Right cardiac atrium (tissue), 5 donors: ENCODE data around the gene CENPS. TPM values are rescaled to one million over a fixed set of nuclear protein-coding genes. Genes with fewer than 3 reads are reported as not detected.
A peak's percentile ranks its signal among the peaks of the same experiment; 100 is the strongest.
"Not testable (repeated sequence)": the region's sequence is repeated elsewhere in the genome, so short reads cannot be mapped to it uniquely, and the experiment has no call there.

Experiments used
- ATAC-seq, 2 donors: fragments of 200-7000 bp; cut with Tn5 transposase; one replicate each; pipeline versions ENCODE4 v1.8.0 to v1.9.1; 2020; ENCODE audit warnings: moderate library complexity in 2 of 2, mild to moderate bottlenecking in 1 of 2
- DNase-seq, 3 donors: peaks; one replicate each; pipeline ENCODE4 v3.0.0-alpha.2; 2020
- H3K27ac ChIP-seq: one replicate; pipeline ENCODE4 v1.5.1; 2013; ENCODE audit warnings: mild to moderate bottlenecking, low read length, control low read depth, moderate library complexity
- H3K27me3 ChIP-seq: one replicate; pipeline ENCODE4 v1.6.1; 2013; ENCODE audit not compliant: control insufficient read depth, insufficient read depth
- H3K4me1 ChIP-seq: one replicate; pipeline ENCODE4 v1.6.1; 2013; ENCODE audit warnings: low read length; ENCODE audit not compliant: control insufficient read depth, insufficient read depth
- H3K4me3 ChIP-seq: one replicate; pipeline ENCODE4 v1.5.1; 2013; ENCODE audit warnings: low read length, control low read depth
- H3K9me3 ChIP-seq: one replicate; pipeline ENCODE4 v1.6.1; 2013; ENCODE audit warnings: low read length; ENCODE audit not compliant: control insufficient read depth
- WGBS: extraction: QIAGEN DNeasy Blood & Tissue Kit; methylation state at CpG from one replicate; pipeline ENCODE4 v1.1.7; 2013; 5-methylcytosine and 5-hydroxymethylcytosine counted together
- intact Hi-C, 4 donors: fragments of 100-400 bp; cut with DNase I; formaldehyde crosslinking; loops; one replicate each; pipeline versions ENCODE4 v1.11.0 to v1.14.0; 2022 to 2023
- polyA plus RNA-seq: library from polyadenylated mRNA; stranded (reverse); fragments of 200-250 nt; gene quantifications from one replicate; pipeline ENCODE4 v1.2.3, GENCODE V29; 2013
- total RNA-seq, 4 donors: library from RNA; stranded (reverse); fragmentation: NEBNext Ultra II Directional; extraction: Animal tissue kit (Norgen Biotek cat#: 25700); gene quantifications; one replicate each; pipeline ENCODE4 v1.2.1, GENCODE V29; 2021
- donor health status: healthy with polysubstance abuse.
- donor health status: DM: no; HTN: yes; CAD: no.
- donor health status: DM: no; HTN: no; CAD: no.
- donor health status: DM: no; HTN: yes; CAD: no; lungs with severe emphysema.
- donor health status: DM: yes; HTN: yes; CAD: no.

CENPS gene
- total and polyA plus RNA-seq, 5 donors: 5.2 to 9.7 (median 8.2) TPM

DNA sequence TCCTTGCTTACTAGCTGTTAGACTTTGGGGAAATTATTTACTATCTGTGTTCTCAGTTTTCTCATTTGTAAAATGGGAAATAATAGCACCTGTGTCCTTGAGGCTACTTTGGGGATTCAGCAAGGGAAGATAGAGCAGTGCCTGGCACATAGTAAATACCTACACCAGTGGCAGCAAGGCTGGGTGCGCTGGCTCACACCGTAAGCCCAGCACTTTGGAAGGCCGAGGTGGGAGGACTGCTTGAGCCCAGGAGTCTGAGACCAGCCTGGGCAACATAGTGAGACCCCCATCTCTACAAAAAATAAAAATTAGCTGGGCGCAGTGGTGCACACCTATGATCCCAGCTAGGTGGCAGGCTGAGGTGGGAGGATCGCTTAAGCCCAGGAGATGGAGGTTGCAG, 8.6 kb upstream of the CENPS start:
- no peak overlapping the region for H3K4me3 ChIP-seq
- H3K4me1 ChIP-seq: no peaks in the 10 kb centered on the region
- no peak for DNase-seq
- H3K27me3 ChIP-seq: no peaks in the 10 kb centered on the region
- WGBS: 95% methylated on average over 5 of the region's 5 CpGs
- no peak overlapping the region for H3K27ac ChIP-seq
- intact Hi-C loops: loop anchor here in 1 of 4 donors (10.0 kb wide), 1 partner anchor 47 kb away; no protein-coding TSS in a partner anchor
- ATAC-seq: no peak
- no peaks in the 10 kb centered on the region for H3K9me3 ChIP-seq

DNA sequence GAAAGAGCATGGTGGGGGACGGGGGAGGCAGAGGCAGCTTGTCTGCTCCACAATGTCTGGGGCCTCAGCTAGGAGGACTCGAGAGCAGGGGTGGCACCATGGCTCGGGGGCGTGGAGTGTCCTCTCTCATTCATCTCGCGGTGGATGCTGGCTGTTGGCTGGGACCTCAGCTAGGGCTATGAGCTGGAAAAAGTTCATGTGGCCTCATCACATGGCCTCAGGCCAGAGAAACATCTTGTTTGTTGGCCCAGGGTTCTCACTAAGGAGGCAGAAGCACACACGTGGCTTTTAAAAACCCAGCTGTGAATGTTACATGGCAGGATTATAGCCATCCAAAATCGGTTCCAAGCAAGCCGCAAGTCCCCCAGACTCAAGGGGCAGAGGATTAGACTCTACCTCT, 6.2 kb upstream of the CENPS start:
- H3K4me3 ChIP-seq: no peak overlapping the region
- WGBS: 54% methylated on average over 9 of the region's 9 CpGs
- DNase-seq: peak in 2 of 3 donors; percentile 56 to 68
- intact Hi-C loops: loop anchor here in 1 of 4 donors (10.0 kb wide), 1 partner anchor 49 kb away; no protein-coding TSS in a partner anchor
- H3K4me1 ChIP-seq: no peaks in the 10 kb centered on the region
- H3K9me3 ChIP-seq: no peaks in the 10 kb centered on the region
- peak in 1 of 2 donors; percentile 22 for ATAC-seq
- H3K27ac ChIP-seq: no peak overlapping the region
- no peaks in the 10 kb centered on the region for H3K27me3 ChIP-seq

DNA sequence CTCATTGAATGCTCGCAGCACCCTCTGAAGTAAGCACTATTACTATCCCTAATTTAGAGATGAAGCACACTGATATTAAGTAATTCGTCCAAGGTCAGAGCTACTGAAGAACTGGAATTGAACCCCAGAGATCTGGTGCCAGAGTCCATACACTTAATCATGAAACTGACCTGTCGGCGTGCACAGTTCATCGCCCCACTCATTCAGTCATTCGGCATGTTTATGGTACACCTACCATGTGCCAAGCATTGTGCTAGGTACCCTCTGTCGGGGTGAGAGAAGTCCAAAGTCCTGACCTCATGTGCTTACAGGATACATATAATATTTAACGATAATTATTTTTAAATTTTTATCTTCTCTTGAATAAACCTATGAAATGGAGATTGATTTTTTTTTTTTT, 5.6 kb upstream of the CENPS start:
- WGBS: 84% methylated on average over 8 of the region's 8 CpGs
- no peak for DNase-seq
- Histone ChIP-seq H3K9me3 (no peaks in the 10 kb centered on the region), H3K27me3 (no peaks in the 10 kb centered on the region), H3K4me1 (no peaks in the 10 kb centered on the region), H3K4me3 (no peak overlapping the region), H3K27ac (no peak overlapping the region)
- no peak for ATAC-seq
- intact Hi-C loops: loop anchor here in 3 of 4 donors (5.0 to 10.0 kb wide), 2 partner anchors 47 to 50 kb away; no protein-coding TSS in a partner anchor

DNA sequence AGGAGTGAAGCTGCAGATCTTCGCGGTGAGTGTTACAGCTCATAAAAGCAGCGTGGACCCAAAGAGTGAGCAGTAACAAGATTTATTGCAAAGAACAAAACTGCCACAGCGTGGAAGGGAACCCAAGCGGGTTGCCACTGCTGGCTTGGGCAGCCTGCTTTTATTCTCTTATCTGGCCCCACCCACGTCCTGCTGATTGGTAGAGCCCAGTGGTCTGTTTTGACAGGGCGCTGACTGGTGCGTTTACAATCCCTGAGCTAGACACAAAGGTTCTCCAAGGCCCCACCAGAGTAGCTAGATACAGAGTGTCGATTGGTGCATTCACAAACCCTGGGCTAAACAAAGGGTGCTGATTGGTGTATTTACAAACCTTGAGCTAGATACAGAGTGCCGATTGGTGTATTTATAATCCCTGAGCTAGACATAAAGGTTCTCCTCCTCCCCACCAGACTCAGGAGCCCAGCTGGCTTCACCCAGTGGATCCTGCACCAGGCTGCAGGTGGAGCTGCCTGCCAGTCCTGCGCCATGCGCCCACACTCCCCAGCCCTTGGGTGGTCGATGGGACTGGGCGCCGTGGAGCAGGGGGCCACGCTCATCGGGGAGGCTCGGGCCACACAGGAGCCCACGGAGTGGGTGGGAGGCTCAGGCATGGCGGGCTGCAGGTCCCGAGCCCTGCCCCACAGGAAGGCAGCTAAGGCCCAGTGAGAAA, 4.3 kb upstream of the CENPS start:
- 86% methylated on average over 21 of the region's 21 CpGs for WGBS
- not testable (repeated sequence) for H3K27ac ChIP-seq, DNase-seq, H3K9me3 ChIP-seq, ATAC-seq, H3K4me1 ChIP-seq, H3K27me3 ChIP-seq, H3K4me3 ChIP-seq
- intact Hi-C loops: loop anchor here in 3 of 4 donors (5.0 to 10.0 kb wide), 2 partner anchors 49 to 51 kb away; no protein-coding TSS in a partner anchor

DNA sequence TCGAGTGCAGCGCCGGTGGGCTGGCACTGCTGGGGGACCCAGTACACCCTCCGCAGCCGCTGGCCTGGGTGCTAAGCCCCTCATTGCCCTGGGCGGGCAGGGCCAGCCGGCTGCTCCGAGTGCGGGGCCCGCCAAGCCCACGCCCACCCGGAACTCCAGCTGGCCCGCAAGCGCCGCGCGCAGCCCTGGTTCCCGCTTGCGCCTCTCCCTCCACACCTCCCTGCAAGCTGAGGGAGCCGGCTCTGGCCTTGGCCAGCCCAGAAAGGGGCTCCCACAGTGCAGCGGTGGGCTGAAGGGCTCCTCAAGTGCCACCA, 3.7 kb upstream of the CENPS start:
- H3K27me3 ChIP-seq: not testable (repeated sequence)

DNA sequence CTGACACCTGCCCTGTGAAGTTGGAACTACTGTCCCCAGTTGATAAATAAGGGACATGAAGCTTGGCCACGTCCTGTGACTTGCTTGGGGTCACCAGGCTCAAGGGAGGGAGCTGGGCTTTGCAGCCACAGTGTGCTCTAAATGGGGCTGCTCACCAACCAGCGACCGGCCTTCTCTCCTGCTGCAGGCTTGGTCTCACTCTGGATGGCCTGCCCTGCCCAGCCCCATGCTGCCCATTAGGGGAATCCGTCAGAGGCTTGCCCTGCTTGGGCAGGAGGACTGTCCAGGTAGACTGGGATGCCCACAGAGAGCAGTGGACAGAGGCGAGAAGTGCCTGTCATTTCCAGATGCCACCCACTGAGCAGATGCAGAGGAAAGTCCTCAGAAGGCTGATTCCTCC, 1.2 kb upstream of the CENPS start:
- 82% methylated on average over 5 of the region's 5 CpGs for WGBS
- no peak for ATAC-seq
- intact Hi-C loops: loop anchor here (2.0 to 10.0 kb wide), 3 partner anchors 52 to 54 kb away; no protein-coding TSS in a partner anchor

More for the DNA sequence above, 3.7 kb upstream of the CENPS start:
- ATAC-seq, H3K27ac ChIP-seq, H3K9me3 ChIP-seq, H3K4me1 ChIP-seq, H3K4me3 ChIP-seq, DNase-seq: not testable (repeated sequence)
- intact Hi-C loops: loop anchor here in 3 of 4 donors (5.0 to 10.0 kb wide), 2 partner anchors 49 to 52 kb away; no protein-coding TSS in a partner anchor
- 96% methylated on average over 20 of the region's 21 CpGs for whole genome bisulfite sequencing

DNA sequence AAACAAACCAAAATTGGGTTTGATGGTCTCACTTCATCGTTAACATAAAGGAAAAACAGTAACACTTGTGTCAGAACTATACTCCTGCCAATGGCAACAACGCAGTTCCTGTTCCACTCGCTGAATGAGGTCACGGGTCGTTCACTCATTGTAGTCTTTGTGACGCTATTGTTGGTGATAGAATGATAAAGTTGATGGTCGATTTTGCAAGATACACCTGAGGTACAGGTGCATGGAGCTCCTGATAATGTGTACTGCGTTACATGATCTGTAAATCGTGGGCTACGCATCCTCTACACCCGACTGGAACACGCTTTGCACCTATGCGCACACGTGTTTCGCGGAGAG, 391 bp upstream of the CENPS start:
- Histone ChIP-seq H3K9me3 (no peaks in the 10 kb centered on the region), H3K27ac (no peak overlapping the region), H3K4me3 (peak overlapping the region; percentile 2), H3K27me3 (no peaks in the 10 kb centered on the region), H3K4me1 (peaks cover 5% of the 10 kb centered on the region)
- DNase-seq (no peak), ATAC-seq (peak in 1 of 2 donors; percentile 11)
- intact Hi-C loops: loop anchor here (2.0 to 10.0 kb wide), 5 partner anchors 53 to 65 kb away; no protein-coding TSS in a partner anchor
- WGBS: 12% methylated on average over 16 of the region's 16 CpGs

More for the DNA sequence above, 1.2 kb upstream of the CENPS start:
- Histone ChIP-seq H3K9me3 (no peaks in the 10 kb centered on the region), H3K4me3 (no peak overlapping the region), H3K27me3 (no peaks in the 10 kb centered on the region), H3K4me1 (peaks cover 5% of the 10 kb centered on the region), H3K27ac (no peak overlapping the region)
- no peak for DNase-seq

DNA sequence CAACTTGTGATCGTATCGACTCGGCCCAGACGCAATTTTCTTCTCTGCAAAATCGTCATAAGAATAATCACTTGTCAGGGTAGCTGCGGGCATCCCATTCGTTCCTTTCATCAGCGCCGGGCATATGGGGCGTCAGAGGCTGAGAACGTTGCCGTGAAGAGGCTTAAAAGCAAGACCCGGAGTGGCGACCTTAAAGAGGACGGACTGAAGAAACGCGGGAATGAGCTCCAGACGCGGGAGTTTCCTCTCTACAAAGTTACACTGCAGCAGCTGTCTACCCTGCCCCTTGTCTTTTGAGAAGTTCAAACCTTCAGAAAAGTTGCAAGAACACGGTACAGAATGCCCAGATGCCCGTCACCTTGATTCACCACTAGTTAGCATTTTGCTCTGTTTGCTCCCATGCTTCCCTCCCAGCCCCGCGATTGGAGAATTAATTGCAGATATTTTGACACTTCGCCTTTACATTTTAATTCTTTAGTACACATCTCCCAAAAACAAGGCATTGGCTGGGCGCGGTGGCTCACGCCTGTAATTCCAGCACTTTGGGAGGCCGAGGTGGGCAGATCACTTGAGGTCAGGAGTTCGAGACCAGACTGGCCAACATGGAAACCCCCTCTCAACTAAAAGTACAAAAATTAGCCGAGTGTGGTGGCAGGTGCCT, 967 bp downstream of the CENPS start:
- no peaks in the 10 kb centered on the region for H3K9me3 ChIP-seq
- ATAC-seq (no peak), DNase-seq (no peak)
- no peak overlapping the region for H3K27ac ChIP-seq
- peaks cover 5% of the 10 kb centered on the region for H3K4me1 ChIP-seq
- no peaks in the 10 kb centered on the region for H3K27me3 ChIP-seq
- H3K4me3 ChIP-seq: peak overlapping the region; percentile 85
- WGBS: 27% methylated on average over 30 of the region's 30 CpGs
- intact Hi-C loops: loop anchor here in 2 of 4 donors (2.0 to 10.0 kb wide), 2 partner anchors 64 kb away; no protein-coding TSS in a partner anchor

DNA sequence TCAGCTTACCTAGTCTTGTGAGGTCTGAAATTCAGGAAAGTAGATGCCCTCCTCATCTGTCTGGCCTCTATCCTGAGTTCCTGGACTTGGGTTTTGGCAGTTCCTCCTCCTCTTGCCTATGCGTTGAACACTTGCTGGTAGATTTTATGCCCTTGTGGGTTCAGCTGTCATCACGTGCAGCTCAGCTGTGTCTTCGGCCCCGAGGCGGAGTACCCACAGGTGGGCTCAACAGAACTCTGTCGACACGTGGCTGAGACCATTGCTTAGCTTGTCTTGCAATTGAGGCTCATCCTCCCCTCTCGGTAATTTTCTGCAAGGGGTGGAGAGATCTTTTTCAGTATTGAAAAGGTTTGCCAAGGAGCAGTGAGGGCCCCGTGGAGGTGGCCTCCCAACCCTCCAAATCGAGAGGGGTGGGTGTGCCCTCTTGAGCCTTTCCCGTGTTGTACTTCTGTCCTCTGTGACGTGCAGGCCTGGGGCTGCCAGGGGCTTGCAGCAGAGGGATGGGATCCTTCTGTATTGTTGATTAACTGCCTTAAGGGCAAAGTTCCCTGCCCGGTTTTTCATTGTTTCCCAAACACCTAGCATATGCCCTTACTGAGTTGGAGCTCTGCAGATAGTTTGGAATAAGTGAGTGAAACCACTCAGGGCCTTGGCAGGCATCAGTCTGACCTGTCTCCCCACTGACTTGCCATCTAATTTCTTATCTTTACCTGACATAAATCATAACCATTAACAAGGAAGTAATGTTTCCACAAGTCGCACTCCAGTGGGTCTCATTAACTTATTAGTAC, 2.9 kb downstream of the CENPS start:
- WGBS: 78% methylated on average over 14 of the region's 14 CpGs
- Histone ChIP-seq H3K4me3 (no peak overlapping the region), H3K27ac (no peak overlapping the region), H3K27me3 (no peaks in the 10 kb centered on the region), H3K9me3 (no peaks in the 10 kb centered on the region), H3K4me1 (peaks cover 5% of the 10 kb centered on the region)
- ATAC-seq (no peak), DNase-seq (no peak)
- intact Hi-C loops: loop anchor here in 1 of 4 donors (10.0 kb wide), 1 partner anchor 62 kb away; no protein-coding TSS in a partner anchor

DNA sequence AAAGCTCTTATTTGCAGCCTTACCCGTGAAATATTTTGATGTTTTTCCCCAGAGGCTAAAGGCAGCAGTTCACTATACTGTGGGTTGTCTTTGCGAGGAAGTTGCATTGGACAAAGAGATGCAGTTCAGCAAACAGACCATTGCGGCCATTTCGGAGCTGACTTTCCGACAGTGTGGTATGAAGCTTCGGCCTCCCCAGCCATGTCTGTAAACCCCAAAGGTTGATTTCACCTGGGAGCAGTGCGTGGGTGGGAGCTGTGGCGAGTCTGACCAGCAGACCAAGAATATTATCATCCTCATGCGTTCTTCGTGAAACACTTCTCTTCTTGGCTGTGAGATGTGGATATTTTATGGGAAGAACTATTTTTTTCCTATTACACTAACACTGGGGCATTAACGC, 3.6 kb downstream of the CENPS start:
- ATAC-seq: no peak
- Histone ChIP-seq H3K4me1 (peaks cover 5% of the 10 kb centered on the region), H3K9me3 (no peaks in the 10 kb centered on the region), H3K27ac (no peak overlapping the region), H3K27me3 (no peaks in the 10 kb centered on the region), H3K4me3 (no peak overlapping the region)
- 90% methylated on average over 11 of the region's 11 CpGs for WGBS
- DNase-seq: no peak
- intact Hi-C loops: loop anchor here in 1 of 4 donors (10.0 kb wide), 1 partner anchor 61 kb away; no protein-coding TSS in a partner anchor
